H1 (cell line): ENCODE results near the gene PDHX. TPM values are rescaled to one million over a fixed set of nuclear protein-coding genes. Genes with fewer than 3 reads are reported as not detected.

Source experiments
- JUN ChIP-seq: IDR thresholded peaks from 2 replicates; pipeline ENCODE4 v1.6.1; 2011; ENCODE audit warnings: low read depth, mild to moderate bottlenecking, improper control_type of control experiment, low read length
- KDM4A ChIP-seq: IDR thresholded peaks from one replicate; pipeline ENCODE4 v1.7.1; 2012; ENCODE audit warnings: low read depth, mild to moderate bottlenecking, moderate library complexity, low read length, inconsistent platforms; ENCODE audit not compliant: severe bottlenecking
- NRF1 ChIP-seq: IDR thresholded peaks from 2 replicates; pipeline ENCODE4 v1.6.1; 2011; ENCODE audit warnings: mild to moderate bottlenecking, low read depth, low read length, improper control_type of control experiment
- RAD21 ChIP-seq, 2 experiments: IDR thresholded peaks in 1 of 2; conservative IDR thresholded peaks in 1 of 2; 2 replicates each; pipeline ENCODE4 v1.6.1; 2011; ENCODE audit warnings: low read depth in 2 of 2, low read length in 2 of 2, improper control_type of control experiment in 1 of 2, inconsistent platforms in 1 of 2, mild to moderate bottlenecking in 1 of 2, moderate library complexity in 1 of 2
- TAF7 ChIP-seq: optimal IDR thresholded peaks from 2 replicates; pipeline ENCODE3; 2011; ENCODE audit warnings: low read depth, mild to moderate bottlenecking, inconsistent platforms, low read length, moderate library complexity, borderline replicate concordance
- YY1 ChIP-seq: IDR thresholded peaks from 2 replicates; pipeline ENCODE4 v1.6.1; 2011; ENCODE audit warnings: low read depth, mild to moderate bottlenecking, low read length
- polyA plus RNA-seq, 7 experiments: library from polyadenylated mRNA; depleted of rRNA in 3 of 7; stranded (reverse) in 5 of 7; unstranded in 2 of 7; fragments of >200 nt in 5 of 7; fragments of 200-250 nt in 2 of 7; gene quantifications; 1 replicate in 5 of 7; 2 replicates in 1 of 7; 4 replicates in 1 of 7; pipeline versions ENCODE4 v1.2.1 to v1.2.3, GENCODE V29; 2011 to 2013; ENCODE audit warnings: missing spikeins in 2 of 7, mixed read lengths in 2 of 7
- total RNA-seq: library from RNA; stranded (reverse); fragmentation: NEBNext Ultra II Directional; extraction: Animal tissue kit (Norgen Biotek cat#: 25700); gene quantifications from 2 replicates; pipeline ENCODE4 v1.2.1, GENCODE V29; 2021
- TF ChIP-seq, protein P1 (sequence below): fragments of 300-600 bp; sonication (generic); IDR thresholded peaks from 2 replicates; pipeline ENCODE4 v1.7.1; 2012; ENCODE audit warnings: low read length, moderate library complexity, mild to moderate bottlenecking, inconsistent platforms; ENCODE audit not compliant: insufficient replicate concordance
- TF ChIP-seq, protein P2 (sequence below), 3 experiments: IDR thresholded peaks; 1 replicate in 2 of 3; 2 replicates in 1 of 3; pipeline versions ENCODE4 v1.5.1 to v1.6.1; 2011; ENCODE audit warnings: low read length in 3 of 3, mild to moderate bottlenecking in 3 of 3, inconsistent platforms in 2 of 3, low read depth in 1 of 3, moderate library complexity in 1 of 3; ENCODE audit not compliant: insufficient read depth in 1 of 3; ENCODE audit errors: control extremely low read depth in 1 of 3

The PDHX gene
- total and polyA plus RNA-seq, 2 of the 8 experiments (the other 6 are each of a cell fraction or from before 2014, with no cell fraction given): 12.4 to 51.9 TPM

DNA sequence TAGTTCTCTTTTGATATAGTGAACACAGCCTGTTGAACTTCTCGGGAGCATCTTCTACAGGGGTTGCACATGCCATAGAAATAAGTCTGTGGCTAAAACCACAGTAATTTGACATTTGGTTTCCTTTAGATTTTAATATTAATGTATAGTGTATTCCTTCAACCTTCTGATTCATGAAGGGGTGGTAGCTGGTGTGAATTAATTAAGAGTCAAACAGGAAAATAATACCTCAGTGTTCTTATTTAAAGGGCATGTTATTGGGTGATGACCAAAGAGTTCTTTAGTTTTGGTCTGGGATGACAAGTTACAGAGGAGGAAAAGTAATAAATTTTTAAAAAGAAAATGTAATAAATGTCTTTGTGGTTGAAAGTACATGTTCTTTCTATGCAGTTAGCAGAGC is 86.8 kb downstream of the PDHX start (continued):
- TF ChIP-seq, protein P1, sequence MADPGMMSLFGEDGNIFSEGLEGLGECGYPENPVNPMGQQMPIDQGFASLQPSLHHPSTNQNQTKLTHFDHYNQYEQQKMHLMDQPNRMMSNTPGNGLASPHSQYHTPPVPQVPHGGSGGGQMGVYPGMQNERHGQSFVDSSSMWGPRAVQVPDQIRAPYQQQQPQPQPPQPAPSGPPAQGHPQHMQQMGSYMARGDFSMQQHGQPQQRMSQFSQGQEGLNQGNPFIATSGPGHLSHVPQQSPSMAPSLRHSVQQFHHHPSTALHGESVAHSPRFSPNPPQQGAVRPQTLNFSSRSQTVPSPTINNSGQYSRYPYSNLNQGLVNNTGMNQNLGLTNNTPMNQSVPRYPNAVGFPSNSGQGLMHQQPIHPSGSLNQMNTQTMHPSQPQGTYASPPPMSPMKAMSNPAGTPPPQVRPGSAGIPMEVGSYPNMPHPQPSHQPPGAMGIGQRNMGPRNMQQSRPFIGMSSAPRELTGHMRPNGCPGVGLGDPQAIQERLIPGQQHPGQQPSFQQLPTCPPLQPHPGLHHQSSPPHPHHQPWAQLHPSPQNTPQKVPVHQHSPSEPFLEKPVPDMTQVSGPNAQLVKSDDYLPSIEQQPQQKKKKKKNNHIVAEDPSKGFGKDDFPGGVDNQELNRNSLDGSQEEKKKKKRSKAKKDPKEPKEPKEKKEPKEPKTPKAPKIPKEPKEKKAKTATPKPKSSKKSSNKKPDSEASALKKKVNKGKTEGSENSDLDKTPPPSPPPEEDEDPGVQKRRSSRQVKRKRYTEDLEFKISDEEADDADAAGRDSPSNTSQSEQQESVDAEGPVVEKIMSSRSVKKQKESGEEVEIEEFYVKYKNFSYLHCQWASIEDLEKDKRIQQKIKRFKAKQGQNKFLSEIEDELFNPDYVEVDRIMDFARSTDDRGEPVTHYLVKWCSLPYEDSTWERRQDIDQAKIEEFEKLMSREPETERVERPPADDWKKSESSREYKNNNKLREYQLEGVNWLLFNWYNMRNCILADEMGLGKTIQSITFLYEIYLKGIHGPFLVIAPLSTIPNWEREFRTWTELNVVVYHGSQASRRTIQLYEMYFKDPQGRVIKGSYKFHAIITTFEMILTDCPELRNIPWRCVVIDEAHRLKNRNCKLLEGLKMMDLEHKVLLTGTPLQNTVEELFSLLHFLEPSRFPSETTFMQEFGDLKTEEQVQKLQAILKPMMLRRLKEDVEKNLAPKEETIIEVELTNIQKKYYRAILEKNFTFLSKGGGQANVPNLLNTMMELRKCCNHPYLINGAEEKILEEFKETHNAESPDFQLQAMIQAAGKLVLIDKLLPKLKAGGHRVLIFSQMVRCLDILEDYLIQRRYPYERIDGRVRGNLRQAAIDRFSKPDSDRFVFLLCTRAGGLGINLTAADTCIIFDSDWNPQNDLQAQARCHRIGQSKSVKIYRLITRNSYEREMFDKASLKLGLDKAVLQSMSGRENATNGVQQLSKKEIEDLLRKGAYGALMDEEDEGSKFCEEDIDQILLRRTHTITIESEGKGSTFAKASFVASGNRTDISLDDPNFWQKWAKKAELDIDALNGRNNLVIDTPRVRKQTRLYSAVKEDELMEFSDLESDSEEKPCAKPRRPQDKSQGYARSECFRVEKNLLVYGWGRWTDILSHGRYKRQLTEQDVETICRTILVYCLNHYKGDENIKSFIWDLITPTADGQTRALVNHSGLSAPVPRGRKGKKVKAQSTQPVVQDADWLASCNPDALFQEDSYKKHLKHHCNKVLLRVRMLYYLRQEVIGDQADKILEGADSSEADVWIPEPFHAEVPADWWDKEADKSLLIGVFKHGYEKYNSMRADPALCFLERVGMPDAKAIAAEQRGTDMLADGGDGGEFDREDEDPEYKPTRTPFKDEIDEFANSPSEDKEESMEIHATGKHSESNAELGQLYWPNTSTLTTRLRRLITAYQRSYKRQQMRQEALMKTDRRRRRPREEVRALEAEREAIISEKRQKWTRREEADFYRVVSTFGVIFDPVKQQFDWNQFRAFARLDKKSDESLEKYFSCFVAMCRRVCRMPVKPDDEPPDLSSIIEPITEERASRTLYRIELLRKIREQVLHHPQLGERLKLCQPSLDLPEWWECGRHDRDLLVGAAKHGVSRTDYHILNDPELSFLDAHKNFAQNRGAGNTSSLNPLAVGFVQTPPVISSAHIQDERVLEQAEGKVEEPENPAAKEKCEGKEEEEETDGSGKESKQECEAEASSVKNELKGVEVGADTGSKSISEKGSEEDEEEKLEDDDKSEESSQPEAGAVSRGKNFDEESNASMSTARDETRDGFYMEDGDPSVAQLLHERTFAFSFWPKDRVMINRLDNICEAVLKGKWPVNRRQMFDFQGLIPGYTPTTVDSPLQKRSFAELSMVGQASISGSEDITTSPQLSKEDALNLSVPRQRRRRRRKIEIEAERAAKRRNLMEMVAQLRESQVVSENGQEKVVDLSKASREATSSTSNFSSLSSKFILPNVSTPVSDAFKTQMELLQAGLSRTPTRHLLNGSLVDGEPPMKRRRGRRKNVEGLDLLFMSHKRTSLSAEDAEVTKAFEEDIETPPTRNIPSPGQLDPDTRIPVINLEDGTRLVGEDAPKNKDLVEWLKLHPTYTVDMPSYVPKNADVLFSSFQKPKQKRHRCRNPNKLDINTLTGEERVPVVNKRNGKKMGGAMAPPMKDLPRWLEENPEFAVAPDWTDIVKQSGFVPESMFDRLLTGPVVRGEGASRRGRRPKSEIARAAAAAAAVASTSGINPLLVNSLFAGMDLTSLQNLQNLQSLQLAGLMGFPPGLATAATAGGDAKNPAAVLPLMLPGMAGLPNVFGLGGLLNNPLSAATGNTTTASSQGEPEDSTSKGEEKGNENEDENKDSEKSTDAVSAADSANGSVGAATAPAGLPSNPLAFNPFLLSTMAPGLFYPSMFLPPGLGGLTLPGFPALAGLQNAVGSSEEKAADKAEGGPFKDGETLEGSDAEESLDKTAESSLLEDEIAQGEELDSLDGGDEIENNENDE: no peak
- TF ChIP-seq NRF1: no peak
- no peak for TF ChIP-seq YY1
- TF ChIP-seq, protein P2, sequence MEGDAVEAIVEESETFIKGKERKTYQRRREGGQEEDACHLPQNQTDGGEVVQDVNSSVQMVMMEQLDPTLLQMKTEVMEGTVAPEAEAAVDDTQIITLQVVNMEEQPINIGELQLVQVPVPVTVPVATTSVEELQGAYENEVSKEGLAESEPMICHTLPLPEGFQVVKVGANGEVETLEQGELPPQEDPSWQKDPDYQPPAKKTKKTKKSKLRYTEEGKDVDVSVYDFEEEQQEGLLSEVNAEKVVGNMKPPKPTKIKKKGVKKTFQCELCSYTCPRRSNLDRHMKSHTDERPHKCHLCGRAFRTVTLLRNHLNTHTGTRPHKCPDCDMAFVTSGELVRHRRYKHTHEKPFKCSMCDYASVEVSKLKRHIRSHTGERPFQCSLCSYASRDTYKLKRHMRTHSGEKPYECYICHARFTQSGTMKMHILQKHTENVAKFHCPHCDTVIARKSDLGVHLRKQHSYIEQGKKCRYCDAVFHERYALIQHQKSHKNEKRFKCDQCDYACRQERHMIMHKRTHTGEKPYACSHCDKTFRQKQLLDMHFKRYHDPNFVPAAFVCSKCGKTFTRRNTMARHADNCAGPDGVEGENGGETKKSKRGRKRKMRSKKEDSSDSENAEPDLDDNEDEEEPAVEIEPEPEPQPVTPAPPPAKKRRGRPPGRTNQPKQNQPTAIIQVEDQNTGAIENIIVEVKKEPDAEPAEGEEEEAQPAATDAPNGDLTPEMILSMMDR (IDR thresholded peaks at IDR 0.05; ENCODE audit: control extremely low read depth in 1 of 3, insufficient read depth in 1 of 3, low read depth in 1 of 3, low read length in 3 of 3): no peak
- no peak for TF ChIP-seq KDM4A
- TF ChIP-seq RAD21 (IDR thresholded peaks at IDR 0.05 in 1 of 2, conservative IDR thresholded peaks at IDR 0.05 in 1 of 2; ENCODE audit: low read depth in 2 of 2, low read length in 2 of 2): no peak
- TF ChIP-seq TAF7: no peak
- TF ChIP-seq JUN: no peak
